ENCODE measurements around the gene XIAP.

Gene XIAP

DNA sequence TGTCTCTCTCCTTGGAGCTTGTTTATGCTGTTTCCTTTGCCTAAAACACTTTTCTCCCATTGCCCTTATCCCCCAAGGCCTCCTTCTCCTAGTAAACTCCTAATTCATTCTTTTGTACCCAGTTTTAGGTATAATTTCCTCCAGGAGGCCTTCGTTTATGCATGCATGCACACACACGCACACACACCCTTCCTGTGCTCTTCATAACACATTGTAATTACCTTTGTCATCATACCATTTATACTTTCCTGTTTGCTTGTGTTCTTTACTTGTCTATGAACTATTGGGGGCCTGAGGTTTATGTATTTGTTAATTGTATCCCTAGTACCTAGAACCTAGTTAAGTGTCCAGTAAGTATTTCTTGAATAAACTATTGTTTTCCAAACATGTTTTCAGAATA lies 45.5 kb downstream of the XIAP start:
- TF ChIP-seq, protein P1, sequence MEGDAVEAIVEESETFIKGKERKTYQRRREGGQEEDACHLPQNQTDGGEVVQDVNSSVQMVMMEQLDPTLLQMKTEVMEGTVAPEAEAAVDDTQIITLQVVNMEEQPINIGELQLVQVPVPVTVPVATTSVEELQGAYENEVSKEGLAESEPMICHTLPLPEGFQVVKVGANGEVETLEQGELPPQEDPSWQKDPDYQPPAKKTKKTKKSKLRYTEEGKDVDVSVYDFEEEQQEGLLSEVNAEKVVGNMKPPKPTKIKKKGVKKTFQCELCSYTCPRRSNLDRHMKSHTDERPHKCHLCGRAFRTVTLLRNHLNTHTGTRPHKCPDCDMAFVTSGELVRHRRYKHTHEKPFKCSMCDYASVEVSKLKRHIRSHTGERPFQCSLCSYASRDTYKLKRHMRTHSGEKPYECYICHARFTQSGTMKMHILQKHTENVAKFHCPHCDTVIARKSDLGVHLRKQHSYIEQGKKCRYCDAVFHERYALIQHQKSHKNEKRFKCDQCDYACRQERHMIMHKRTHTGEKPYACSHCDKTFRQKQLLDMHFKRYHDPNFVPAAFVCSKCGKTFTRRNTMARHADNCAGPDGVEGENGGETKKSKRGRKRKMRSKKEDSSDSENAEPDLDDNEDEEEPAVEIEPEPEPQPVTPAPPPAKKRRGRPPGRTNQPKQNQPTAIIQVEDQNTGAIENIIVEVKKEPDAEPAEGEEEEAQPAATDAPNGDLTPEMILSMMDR (IDR thresholded peaks at IDR 0.05; ENCODE audit: borderline replicate concordance, insufficient read depth, low read depth, low read length), result no peak

DNA sequence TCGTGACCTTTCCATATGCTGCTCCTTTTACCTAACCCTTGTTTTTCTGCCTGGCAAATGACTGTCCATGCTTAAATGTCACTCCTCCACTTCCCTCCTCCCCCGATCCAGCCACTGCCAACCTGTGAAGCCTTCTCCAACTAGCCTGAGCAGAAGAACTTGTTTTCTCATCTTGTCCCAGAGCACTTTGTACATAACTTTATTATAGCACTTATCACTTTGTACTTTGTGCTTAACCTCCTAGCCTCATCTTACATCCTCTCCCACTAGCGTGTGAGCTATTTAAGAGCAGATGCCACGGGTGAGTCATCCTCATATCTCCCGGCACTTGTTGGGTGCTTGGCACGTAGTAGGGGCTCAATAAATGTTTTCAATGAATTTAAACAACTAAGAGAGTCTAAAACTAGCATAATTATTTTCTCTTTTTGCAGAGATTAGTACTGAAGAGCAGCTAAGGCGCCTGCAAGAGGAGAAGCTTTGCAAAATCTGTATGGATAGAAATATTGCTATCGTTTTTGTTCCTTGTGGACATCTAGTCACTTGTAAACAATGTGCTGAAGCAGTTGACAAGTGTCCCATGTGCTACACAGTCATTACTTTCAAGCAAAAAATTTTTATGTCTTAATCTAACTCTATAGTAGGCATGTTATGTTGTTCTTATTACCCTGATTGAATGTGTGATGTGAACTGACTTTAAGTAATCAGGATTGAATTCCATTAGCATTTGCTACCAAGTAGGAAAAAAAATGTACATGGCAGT lies 46.9 kb downstream of the XIAP start:
- TF ChIP-seq, protein P1 (IDR thresholded peaks at IDR 0.05; ENCODE audit: borderline replicate concordance, insufficient read depth, low read depth, low read length), result no peak
- H3K4me3 ChIP-seq (ENCODE audit: low read depth, low read length), result no peak overlapping the region

More for the DNA sequence above, 45.5 kb downstream of the XIAP start:
- H3K4me3 ChIP-seq (ENCODE audit: low read depth, low read length), result no peak overlapping the region

DNA sequence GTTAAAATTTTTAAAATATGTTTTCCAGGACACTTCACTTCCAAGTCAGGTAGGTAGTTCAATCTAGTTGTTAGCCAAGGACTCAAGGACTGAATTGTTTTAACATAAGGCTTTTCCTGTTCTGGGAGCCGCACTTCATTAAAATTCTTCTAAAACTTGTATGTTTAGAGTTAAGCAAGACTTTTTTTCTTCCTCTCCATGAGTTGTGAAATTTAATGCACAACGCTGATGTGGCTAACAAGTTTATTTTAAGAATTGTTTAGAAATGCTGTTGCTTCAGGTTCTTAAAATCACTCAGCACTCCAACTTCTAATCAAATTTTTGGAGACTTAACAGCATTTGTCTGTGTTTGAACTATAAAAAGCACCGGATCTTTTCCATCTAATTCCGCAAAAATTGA lies 49.7 kb downstream of the XIAP start:
- H3K4me3 ChIP-seq (ENCODE audit: low read depth, low read length), result no peak overlapping the region
- TF ChIP-seq, protein P1 (IDR thresholded peaks at IDR 0.05; ENCODE audit: borderline replicate concordance, insufficient read depth, low read depth, low read length), result no peak

DNA sequence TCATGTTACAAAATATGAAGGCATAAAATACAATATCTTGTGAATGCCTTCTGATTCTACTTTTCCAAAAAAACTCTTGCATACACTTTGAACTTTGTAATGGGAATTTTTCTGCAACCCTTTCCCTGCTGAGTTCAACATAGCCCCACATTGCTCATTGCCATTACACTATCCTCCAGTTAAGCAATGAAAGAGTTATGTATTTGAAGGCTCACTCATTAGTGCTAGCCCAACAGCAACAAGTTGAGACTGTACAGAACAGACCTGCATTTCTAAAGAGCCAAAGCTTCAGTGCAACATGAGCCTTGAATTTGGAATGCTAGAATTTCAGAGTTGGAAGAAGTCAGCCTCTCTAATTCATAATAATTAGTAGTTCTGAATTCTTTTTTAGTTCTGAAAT lies 57.2 kb downstream of the XIAP start:
- TF ChIP-seq, protein P1 (IDR thresholded peaks at IDR 0.05; ENCODE audit: borderline replicate concordance, insufficient read depth, low read depth, low read length), result no peak
- H3K4me3 ChIP-seq (ENCODE audit: low read depth, low read length), result no peak overlapping the region

DNA sequence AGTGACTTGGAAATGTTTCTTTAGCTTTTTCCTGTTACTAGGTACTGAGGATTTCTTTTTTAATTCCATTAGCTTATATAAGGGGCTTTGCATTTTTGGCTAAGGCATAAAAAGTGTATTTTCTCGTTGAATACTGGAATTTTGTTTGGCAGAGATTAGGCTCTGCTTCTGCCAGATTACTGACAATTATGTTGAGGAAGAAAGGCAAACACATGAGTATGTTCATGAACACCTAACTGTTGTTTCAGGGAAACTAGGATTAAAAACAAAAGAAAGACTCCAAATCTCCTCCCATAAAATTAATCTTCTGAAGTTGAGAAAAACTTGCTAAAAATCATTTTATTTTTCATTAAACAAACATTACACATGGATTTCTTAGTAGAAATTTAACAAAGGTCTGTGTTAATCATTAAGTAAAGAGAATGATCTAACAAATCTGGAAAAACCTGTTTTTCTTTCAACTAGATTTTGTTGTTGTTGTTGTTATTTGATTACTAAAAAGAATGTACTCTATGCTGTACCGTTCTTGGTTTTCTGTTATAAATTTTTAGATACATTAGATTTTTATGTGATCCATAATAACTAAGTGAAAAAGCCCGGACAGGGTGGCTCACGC lies 58.4 kb downstream of the XIAP start:
- H3K4me3 ChIP-seq (ENCODE audit: low read depth, low read length), result no peak overlapping the region
- TF ChIP-seq, protein P1 (IDR thresholded peaks at IDR 0.05; ENCODE audit: borderline replicate concordance, insufficient read depth, low read depth, low read length), result no peak

DNA sequence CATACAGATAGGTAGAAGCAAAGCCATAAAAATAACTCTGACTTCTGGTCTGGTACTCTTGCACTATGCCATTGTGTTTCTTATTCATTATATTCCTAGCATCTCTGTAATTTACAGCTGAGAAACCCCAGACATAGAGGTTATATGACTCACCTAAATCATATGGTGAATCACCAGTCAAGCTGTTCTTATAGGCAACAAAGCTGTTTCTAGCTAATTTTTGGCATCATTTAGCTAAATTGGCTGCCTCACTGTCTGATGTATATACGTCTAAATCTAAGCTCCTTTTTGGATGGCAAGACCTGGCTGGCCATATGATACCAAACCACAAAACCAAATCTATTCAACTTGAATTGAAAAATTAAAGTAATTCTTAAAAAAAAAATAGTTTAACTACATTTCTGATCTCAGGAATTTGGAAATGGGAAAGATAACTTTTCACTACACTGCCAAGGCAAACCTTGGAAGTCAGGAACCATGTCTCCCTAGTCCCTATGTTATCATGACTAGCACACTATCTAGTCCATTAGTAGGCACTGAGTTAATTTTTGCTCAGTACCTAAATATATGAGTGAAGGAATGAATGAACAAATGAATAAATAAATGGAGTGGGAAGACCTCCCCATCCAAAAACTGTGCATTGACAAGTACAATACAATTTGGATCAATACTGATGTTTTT lies 60.4 kb downstream of the XIAP start:
- TF ChIP-seq, protein P1 (IDR thresholded peaks at IDR 0.05; ENCODE audit: borderline replicate concordance, insufficient read depth, low read depth, low read length), result no peak
- no peak overlapping the region for H3K4me3 ChIP-seq (ENCODE audit: low read depth, low read length)
